SU-DHL-6 (cell line): ENCODE measurements around the gene ZNF501.

Experiments
- H2AFZ ChIP-seq: fragments of 200-600 bp; sonication (generic); 2 replicates; pipeline ENCODE4 v1.6.1; 2014; ENCODE audit warnings: low read depth, mild to moderate bottlenecking, moderate library complexity, mixed read lengths, antibody characterized with exemption, low read length; ENCODE audit not compliant: severe bottlenecking
- H3F3A ChIP-seq: fragments of 200-600 bp; shearing (Covaris generic); 2 replicates; pipeline ENCODE4 v1.6.0; 2016; ENCODE audit warnings: antibody characterized with exemption, mild to moderate bottlenecking; ENCODE audit not compliant: insufficient read depth
- H3K27ac ChIP-seq: fragments of 200-600 bp; sonication (generic); 2 replicates; pipeline ENCODE4 v1.5.1; 2016; ENCODE audit warnings: low read depth, mild to moderate bottlenecking, low read length, moderate library complexity, mixed read lengths
- H3K27me3 ChIP-seq: fragments of 200-600 bp; sonication (generic), shearing (Covaris generic); 2 replicates; pipeline ENCODE4 v1.6.0; 2014; ENCODE audit warnings: mild to moderate bottlenecking, low read length
- H3K36me3 ChIP-seq: fragments of 200-600 bp; sonication (generic); 2 replicates; pipeline ENCODE4 v1.6.1; 2014; ENCODE audit warnings: mild to moderate bottlenecking, low read length, mixed read lengths
- H3K4me2 ChIP-seq: fragments of 300-600, 200-600 bp; shearing (Covaris generic), sonication (generic); 2 replicates; pipeline ENCODE4 v1.6.0; 2014; ENCODE audit warnings: low read length, low read depth, mild to moderate bottlenecking; ENCODE audit not compliant: poor library complexity, severe bottlenecking
- H3K4me3 ChIP-seq: fragments of 200-600 bp; sonication (generic); 2 replicates; pipeline ENCODE4 v1.5.1; 2014; ENCODE audit warnings: antibody characterized with exemption, low read length, mild to moderate bottlenecking, mixed read lengths; ENCODE audit not compliant: insufficient read depth, poor library complexity, severe bottlenecking
- H3K79me2 ChIP-seq: fragments of 200-600 bp; sonication (generic); 2 replicates; pipeline ENCODE4 v1.6.1; 2014; ENCODE audit warnings: mild to moderate bottlenecking, low read length, moderate library complexity; ENCODE audit not compliant: insufficient read depth
- H3K9ac ChIP-seq: fragments of 200-600 bp; sonication (generic); 2 replicates; pipeline ENCODE4 v1.7.0; 2014; ENCODE audit warnings: mild to moderate bottlenecking, low read length
- H3K9me2 ChIP-seq: fragments of 200-600 bp; sonication (generic); replicated peaks from 2 replicates; pipeline ENCODE4 v1.6.1; 2014; ENCODE audit warnings: low read length; ENCODE audit not compliant: insufficient read depth
- H3K9me3 ChIP-seq: fragments of 200-600 bp; sonication (generic); 2 replicates; pipeline ENCODE4 v1.6.1; 2014; ENCODE audit warnings: low read length, mixed read lengths; ENCODE audit not compliant: insufficient read depth
- H4K20me1 ChIP-seq: fragments of 200-600 bp; sonication (generic); 2 replicates; pipeline ENCODE4 v1.6.1; 2014; ENCODE audit warnings: low read depth, mild to moderate bottlenecking, antibody characterized with exemption, low read length, moderate library complexity, mixed read lengths
- CTCF ChIP-seq: fragments of 200-600 bp; sonication (generic); IDR thresholded peaks from one replicate; pipeline ENCODE4 v1.5.1; 2017; ENCODE audit warnings: antibody characterized with exemption, mild to moderate bottlenecking, low read length, moderate library complexity; ENCODE audit not compliant: insufficient read depth, poor library complexity, severe bottlenecking
- EZH2phosphoT487 ChIP-seq: fragments of 200-600 bp; sonication (generic), shearing (Covaris generic); conservative IDR thresholded peaks from 2 replicates; pipeline ENCODE4 v1.6.1; 2018; ENCODE audit warnings: mild to moderate bottlenecking, antibody characterized with exemption, low read length, moderate library complexity, mixed read lengths

Gene ZNF501

GRCh38 chr3:44772099-44772442 lies 42.6 kb downstream of the ZNF501 start:
- Histone ChIP-seq H3K79me2 (peaks cover 76% of the 10 kb centered on the region), H3K9ac (no peak overlapping the region), H3K27me3 (no peaks in the 10 kb centered on the region), H4K20me1 (no peaks in the 10 kb centered on the region), H3K36me3 (peaks cover 61% of the 10 kb centered on the region), H3K9me3 (peaks cover 27% of the 10 kb centered on the region), H3K4me2 (no peak overlapping the region), H3K4me3 (no peak overlapping the region), H3K27ac (no peak overlapping the region), H2AFZ (no peak overlapping the region), H3F3A (no peaks in the 10 kb centered on the region), H3K9me2 (no peaks in the 10 kb centered on the region)
- TF ChIP-seq EZH2phosphoT487 (no peak), CTCF (no peak)

GRCh38 chr3:44782891-44783290 lies 53.5 kb downstream of the ZNF501 start:
- H3F3A ChIP-seq, result peaks cover 6% of the 10 kb centered on the region; the same call in 1 of the 2 replicates
- no peaks in the 10 kb centered on the region for H3K27me3 ChIP-seq
- H3K4me3 ChIP-seq, result no peak overlapping the region
- peaks cover 47% of the 10 kb centered on the region for H3K36me3 ChIP-seq
- H3K9me3 ChIP-seq, result no peaks in the 10 kb centered on the region
- H3K4me2 ChIP-seq, result no peak overlapping the region
- H3K9ac ChIP-seq, result no peak overlapping the region
- TF ChIP-seq CTCF (no peak), EZH2phosphoT487 (no peak)
- no peaks in the 10 kb centered on the region for H4K20me1 ChIP-seq
- no peak overlapping the region for H2AFZ ChIP-seq
- H3K79me2 ChIP-seq, result no peaks in the 10 kb centered on the region
- H3K9me2 ChIP-seq, result no peaks in the 10 kb centered on the region
- H3K27ac ChIP-seq, result no peak overlapping the region
